Stomach (tissue), 4 donors: ENCODE measurements around the gene CCDC59.

Experiments
- CTCF ChIP-seq, 7 experiments: fragments of 450-650 bp in 4 of 7; fragments of 200-600 bp in 3 of 7; sonication (generic) in 3 of 7; IDR thresholded peaks; one replicate each; pipeline ENCODE4 v1.5.1; 2016 to 2019; ENCODE audit warnings: antibody characterized with exemption in 7 of 7, control low read depth in 2 of 7, mild to moderate bottlenecking in 1 of 7
- EP300 ChIP-seq: sonication (generic); formaldehyde crosslinking; IDR thresholded peaks from one replicate; pipeline ENCODE4 v1.6.1; 2017; ENCODE audit warnings: antibody characterized with exemption
- POLR2A ChIP-seq, 4 donors: fragments of 450-650 bp; IDR thresholded peaks; one replicate each; pipeline ENCODE4 v1.6.1; 2016; ENCODE audit warnings: antibody characterized with exemption in 4 of 4, control low read depth in 2 of 4, mild to moderate bottlenecking in 1 of 4, moderate library complexity in 1 of 4
- POLR2AphosphoS5 ChIP-seq, 3 donors: sonication (generic); formaldehyde crosslinking; IDR thresholded peaks; one replicate each; pipeline ENCODE4 v1.6.1; 2016; ENCODE audit warnings: antibody characterized with exemption in 3 of 3

DNA sequence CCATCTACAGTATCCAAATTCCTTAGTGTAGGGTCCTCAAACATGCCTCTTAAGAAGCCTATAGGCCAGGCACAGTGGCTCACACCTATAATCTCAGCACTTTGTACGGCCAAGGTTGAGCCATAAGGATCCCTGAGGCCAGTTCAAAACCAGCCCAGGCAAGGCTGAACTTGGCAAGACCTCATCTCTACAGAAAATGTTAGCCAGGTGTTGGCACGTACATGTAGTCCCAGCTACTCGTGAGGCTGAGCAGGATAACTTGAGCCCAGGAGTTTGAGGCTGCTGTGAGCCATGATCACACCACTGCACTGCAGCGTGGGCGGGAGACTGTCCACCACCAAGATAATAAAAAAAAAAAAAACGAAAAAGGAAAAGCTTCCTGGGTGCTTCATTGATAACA, 6.8 kb downstream of the CCDC59 start:
- TF ChIP-seq POLR2AphosphoS5 (IDR thresholded peaks at IDR 0.05) (no peak), CTCF (IDR thresholded peaks at IDR 0.05) (no peak), EP300 (no peak), POLR2A (IDR thresholded peaks at IDR 0.05) (no peak)
